HFFc6 (cell line): ENCODE data around the gene B4GAT1. TPM values are rescaled to one million over a fixed set of nuclear protein-coding genes. Genes with fewer than 3 reads are reported as not detected.
A peak's percentile ranks its signal among the peaks of the same experiment; 100 is the strongest.
"Not testable (repeated sequence)": the region's sequence is repeated elsewhere in the genome, so short reads cannot be mapped to it uniquely, and the experiment has no call there.

Source experiments
- DNase-seq: peaks from one replicate; pipeline ENCODE4 v3.0.0-alpha.2; 2018
- H3K27ac Mint-ChIP-seq: 2 replicates; pipeline ENCODE4 v1.8.0; 2020; ENCODE audit warnings: mild to moderate bottlenecking, mixed read lengths
- H3K27me3 Mint-ChIP-seq: 2 replicates; pipeline ENCODE4 v1.8.0; 2021; ENCODE audit warnings: mild to moderate bottlenecking, moderate library complexity, mixed read lengths; ENCODE audit not compliant: insufficient read depth
- H3K36me3 Mint-ChIP-seq: 2 replicates; pipeline ENCODE4 v1.8.0; 2021; ENCODE audit warnings: low read depth, mixed read lengths
- H3K4me1 Mint-ChIP-seq: 2 replicates; pipeline ENCODE4 v1.8.0; 2020; ENCODE audit warnings: low read depth, mixed read lengths
- H3K4me3 Mint-ChIP-seq: 2 replicates; pipeline ENCODE4 v1.8.0; 2020; ENCODE audit warnings: mild to moderate bottlenecking, moderate library complexity, mixed read lengths
- H3K9me3 Mint-ChIP-seq: 2 replicates; pipeline ENCODE4 v1.8.0; 2020; ENCODE audit warnings: mild to moderate bottlenecking, mixed read lengths
- total RNA-seq, 6 experiments: library from RNA; stranded (reverse); fragmentation: NEBNext Ultra II Directional; extraction: Animal tissue kit (Norgen Biotek cat#: 25700); gene quantifications; 2 replicates in 1 of 6; 3 replicates in 5 of 6; pipeline ENCODE4 v1.2.3, GENCODE V29; 2021
- TF ChIP-seq, protein P1 (sequence below): fragments of 200-600 bp; sonication (generic); IDR thresholded peaks from 2 replicates; pipeline ENCODE4 v1.5.0; 2021; ENCODE audit warnings: antibody characterized with exemption, mild to moderate bottlenecking

Gene B4GAT1
- total RNA-seq, 6 experiments from 2014 or later: 21.5 to 26.4 (median 24.3) TPM

DNA sequence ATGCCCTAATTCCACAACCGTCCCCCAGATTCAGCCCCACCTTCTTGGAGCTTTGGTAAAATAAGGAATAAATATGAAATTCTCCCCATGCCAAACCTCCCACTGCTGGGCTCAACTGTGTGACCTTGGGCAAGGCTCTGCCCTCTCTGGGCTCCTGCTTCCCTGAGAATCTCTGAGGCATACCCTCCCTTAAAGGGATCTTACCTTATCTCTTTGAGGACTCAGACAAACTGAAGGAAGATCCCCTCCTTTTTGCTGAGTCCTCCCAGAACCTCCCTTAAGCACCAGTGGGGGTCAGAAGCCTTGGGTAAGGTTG, 33.3 kb downstream of the B4GAT1 start:
- peaks cover 9% of the 10 kb centered on the region for H3K27me3 Mint-ChIP-seq
- peaks cover 4% of the 10 kb centered on the region; the same call in 1 of the 2 replicates for H3K9me3 Mint-ChIP-seq
- no peak for DNase-seq
- H3K36me3 Mint-ChIP-seq: peaks cover 22% of the 10 kb centered on the region
- peaks cover 55% of the 10 kb centered on the region for H3K4me1 Mint-ChIP-seq
- peak overlapping the region; percentile 97 for H3K27ac Mint-ChIP-seq
- H3K4me3 Mint-ChIP-seq: peak overlapping the region; percentile 91
- TF ChIP-seq, protein P1, sequence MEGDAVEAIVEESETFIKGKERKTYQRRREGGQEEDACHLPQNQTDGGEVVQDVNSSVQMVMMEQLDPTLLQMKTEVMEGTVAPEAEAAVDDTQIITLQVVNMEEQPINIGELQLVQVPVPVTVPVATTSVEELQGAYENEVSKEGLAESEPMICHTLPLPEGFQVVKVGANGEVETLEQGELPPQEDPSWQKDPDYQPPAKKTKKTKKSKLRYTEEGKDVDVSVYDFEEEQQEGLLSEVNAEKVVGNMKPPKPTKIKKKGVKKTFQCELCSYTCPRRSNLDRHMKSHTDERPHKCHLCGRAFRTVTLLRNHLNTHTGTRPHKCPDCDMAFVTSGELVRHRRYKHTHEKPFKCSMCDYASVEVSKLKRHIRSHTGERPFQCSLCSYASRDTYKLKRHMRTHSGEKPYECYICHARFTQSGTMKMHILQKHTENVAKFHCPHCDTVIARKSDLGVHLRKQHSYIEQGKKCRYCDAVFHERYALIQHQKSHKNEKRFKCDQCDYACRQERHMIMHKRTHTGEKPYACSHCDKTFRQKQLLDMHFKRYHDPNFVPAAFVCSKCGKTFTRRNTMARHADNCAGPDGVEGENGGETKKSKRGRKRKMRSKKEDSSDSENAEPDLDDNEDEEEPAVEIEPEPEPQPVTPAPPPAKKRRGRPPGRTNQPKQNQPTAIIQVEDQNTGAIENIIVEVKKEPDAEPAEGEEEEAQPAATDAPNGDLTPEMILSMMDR: no peak

DNA sequence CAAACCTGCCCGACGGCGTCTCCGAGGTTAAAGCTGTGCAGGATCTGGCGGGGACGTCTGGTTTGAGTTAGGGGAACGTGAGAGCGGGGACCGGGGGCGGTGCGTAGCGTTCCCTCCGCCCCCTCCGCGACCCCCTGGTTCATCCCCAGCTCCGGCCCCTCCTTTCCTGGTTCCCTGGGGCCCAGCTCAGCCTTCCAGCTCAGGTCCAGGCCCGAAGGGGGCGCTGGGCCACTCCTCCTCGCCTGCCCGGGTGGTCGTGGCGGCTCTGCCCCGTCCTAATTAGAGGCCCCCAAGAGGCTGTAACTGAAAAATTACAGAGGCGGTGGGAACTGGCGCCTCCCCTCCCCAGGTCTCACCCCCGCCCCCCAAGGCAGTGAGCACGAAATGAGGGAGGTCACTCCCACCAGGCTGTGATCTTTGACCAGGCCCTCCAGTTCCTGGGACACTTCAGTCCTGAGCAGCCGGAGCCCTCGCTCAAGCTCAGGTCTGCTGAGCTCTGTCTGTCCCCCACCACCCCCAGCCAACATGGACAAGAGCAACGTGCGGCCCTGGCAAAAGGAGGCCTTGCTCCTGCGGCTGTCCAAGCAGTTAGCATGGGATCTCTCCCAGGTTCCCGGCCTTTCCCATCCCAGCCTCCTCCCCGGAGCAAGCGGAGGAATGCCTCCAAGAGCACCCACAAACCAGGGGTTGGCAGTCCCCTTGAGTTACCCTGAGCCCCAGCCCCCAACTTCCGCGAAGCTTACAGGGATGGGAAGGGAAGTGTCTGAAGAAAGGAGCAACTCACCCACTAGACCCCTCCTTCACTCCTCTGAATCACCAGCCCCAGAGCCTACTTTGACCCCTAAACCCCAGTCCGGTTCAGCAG, 33.9 kb downstream of the B4GAT1 start:
- TF ChIP-seq, protein P1: peak; percentile 74
- Mint-ChIP-seq H3K27ac (peak overlapping the region; percentile 97), H3K4me3 (peak overlapping the region; percentile 91), H3K9me3 (peaks cover under 1% of the 10 kb centered on the region; the same call in 1 of the 2 replicates), H3K36me3 (peaks cover 22% of the 10 kb centered on the region), H3K27me3 (peaks cover 9% of the 10 kb centered on the region), H3K4me1 (peaks cover 49% of the 10 kb centered on the region)
- no peak for DNase-seq

DNA sequence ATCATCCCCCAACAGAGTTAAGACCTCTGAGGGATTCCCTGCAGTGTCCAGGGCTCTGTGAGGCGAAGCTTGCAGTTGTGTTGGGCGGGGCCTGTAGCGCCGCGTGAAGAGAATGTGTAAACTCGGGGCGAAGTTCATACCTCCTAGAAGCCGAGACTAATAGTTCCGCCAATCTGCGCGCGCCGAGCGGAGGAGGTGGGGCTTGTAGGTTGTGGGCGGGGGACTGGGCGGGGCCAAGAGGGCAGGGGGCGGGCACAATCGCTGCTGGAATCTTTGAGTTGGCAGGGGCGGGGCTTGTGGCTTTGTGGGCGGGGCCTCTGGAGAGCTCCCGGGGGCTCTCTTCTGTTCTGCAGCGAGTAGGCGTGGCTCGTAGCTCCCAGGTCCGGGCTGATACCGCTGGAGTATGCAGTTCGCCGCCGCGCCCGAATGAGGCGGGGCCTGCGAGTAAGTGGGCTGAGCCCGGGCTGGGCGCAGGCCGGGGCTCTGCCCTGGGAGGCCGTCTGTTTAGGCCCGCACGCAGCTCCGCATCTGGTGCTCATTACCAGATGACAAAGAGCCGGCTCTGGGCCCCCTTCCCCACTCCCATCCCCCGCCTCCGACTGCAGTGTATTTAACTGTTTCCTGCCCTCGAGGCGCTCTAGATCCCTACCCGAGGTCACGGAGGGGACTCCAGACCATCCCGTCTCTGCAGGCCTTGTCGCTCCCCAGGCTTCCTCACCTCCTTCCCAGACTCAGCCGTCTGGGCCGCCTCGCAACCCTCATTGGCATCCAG, 34.7 kb downstream of the B4GAT1 start:
- Mint-ChIP-seq H3K27me3 (peaks cover 9% of the 10 kb centered on the region), H3K36me3 (peaks cover 22% of the 10 kb centered on the region), H3K27ac (peak overlapping the region; percentile 97), H3K9me3 (no peaks in the 10 kb centered on the region), H3K4me3 (peak overlapping the region; percentile 91), H3K4me1 (peaks cover 41% of the 10 kb centered on the region)
- TF ChIP-seq, protein P1: no peak
- DNase-seq: peak; percentile 99

DNA sequence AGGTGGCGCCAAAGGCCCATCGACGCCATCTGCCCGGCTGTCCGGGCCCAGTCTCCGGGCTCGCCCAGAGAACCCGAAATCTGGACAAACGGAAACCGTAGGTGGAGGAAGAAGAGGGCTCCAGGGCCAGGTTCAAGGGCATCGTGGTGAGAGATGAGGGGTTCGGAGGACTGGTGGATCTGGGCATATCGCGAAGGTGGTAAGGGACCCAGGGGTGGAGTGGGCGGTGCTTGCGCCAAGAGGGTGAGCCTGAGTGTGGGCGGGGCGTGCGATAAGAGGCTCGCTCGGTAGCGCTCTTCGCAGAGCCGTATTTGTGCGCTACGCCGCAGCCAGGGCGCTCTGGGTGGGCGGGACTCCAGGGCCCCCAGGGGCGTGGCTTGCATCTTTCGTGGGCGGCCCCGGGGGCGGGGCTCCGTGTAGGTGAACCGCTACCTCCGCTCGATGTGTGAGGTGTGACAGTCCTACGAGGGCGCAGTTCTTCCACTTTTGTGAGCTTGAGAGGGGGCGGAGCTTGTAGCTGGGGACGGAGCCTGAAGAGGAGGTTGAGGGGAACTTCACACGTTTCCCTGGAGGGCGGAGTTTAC, 35.4 kb downstream of the B4GAT1 start:
- TF ChIP-seq, protein P1: peak; percentile 87
- Mint-ChIP-seq H3K27me3 (peaks cover 9% of the 10 kb centered on the region), H3K4me1 (peaks cover 34% of the 10 kb centered on the region), H3K9me3 (no peaks in the 10 kb centered on the region), H3K36me3 (peaks cover 22% of the 10 kb centered on the region), H3K27ac (peak overlapping the region; percentile 97), H3K4me3 (peak overlapping the region; percentile 90)
- peak; percentile 72 for DNase-seq

DNA sequence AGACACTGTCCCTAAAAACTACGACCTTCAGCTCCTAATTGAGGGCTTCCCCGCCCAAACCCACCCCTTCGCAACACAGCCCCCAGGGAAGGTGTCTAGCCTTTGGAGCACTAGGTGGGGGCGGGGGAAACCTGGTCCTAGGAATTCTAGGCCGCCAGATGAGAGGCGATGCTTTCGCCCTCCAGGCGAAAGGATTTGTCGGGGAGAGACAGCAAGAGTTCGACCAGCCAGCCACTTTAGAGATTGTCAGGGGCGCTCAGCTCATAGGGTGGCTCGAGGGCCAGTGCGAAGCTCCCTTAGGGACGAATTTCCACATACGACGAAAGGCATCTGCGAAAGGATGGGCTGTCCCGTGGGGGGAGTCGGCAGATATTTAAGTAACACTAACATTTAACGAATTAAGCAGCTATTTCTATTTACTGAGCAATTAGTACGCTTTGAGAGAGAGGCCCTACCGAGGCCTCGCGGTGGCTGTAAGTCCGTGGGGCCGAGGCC, 35.9 kb downstream of the B4GAT1 start:
- H3K36me3 Mint-ChIP-seq: peaks cover 22% of the 10 kb centered on the region
- H3K27me3 Mint-ChIP-seq: peaks cover 9% of the 10 kb centered on the region
- H3K9me3 Mint-ChIP-seq: no peaks in the 10 kb centered on the region
- H3K27ac Mint-ChIP-seq: peak overlapping the region; percentile 97
- peak overlapping the region; percentile 90 for H3K4me3 Mint-ChIP-seq
- DNase-seq: no peak
- peaks cover 34% of the 10 kb centered on the region for H3K4me1 Mint-ChIP-seq
- TF ChIP-seq, protein P1: no peak

DNA sequence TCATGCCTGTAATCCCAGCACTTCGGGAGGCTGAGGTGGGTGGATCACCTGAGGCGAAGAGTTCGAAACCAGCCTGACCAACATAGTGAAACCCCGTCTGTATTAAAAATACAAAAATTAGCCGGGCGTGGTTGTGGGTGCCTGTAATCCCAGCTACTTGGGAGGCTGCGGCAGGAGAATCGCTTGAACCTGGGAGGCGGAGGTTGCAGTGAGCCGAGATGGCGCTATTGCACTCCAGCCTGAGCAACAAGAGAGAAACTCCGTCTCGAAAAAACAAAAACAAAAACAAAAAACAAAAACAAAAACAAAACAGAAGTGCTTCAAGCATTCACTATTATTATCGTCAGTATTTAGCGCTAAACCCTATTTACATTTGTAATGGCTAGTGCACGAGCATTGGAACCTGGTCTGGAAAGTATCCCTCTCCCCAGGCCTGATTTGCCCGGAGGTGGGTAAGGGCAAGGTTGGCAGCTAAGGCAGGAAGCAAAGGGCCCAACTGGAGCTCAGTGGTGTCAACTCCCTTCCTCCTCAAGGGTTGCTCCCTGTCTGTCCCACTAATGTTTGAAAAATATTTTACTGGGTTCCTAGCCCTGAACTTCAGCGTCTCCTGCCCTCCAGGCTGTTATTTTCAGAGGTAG, 36.5 kb downstream of the B4GAT1 start:
- Mint-ChIP-seq H3K36me3 (peaks cover 20% of the 10 kb centered on the region), H3K4me1 (peaks cover 31% of the 10 kb centered on the region)
- not testable (repeated sequence) for H3K4me3 Mint-ChIP-seq, DNase-seq, H3K9me3 Mint-ChIP-seq, H3K27me3 Mint-ChIP-seq, H3K27ac Mint-ChIP-seq
